K562 (cell line): ENCODE measurements around the gene SCAP. TPM values are rescaled to one million over a fixed set of nuclear protein-coding genes. Genes with fewer than 3 reads are reported as not detected.

ENCODE experiments used
- ATAC-seq: fragments of 200-7000 bp; cut with Tn5 transposase; 3 replicates; pipeline ENCODE4 v1.9.1; 2020; ENCODE audit warnings: moderate library complexity
- BruUV-seq: library from RNA; stranded (reverse); fragments of 400-500 nt; replicated peaks from 2 replicates; lab custom pipeline; 2021; lab: Mats Ljungman, UMichigan
- CTCF ChIA-PET: fragments of 300-600 bp; formaldehyde crosslinking; extraction: SDS; loops from one replicate; lab custom pipeline; 2021; ENCODE audit warnings: low intra/inter-chr PET ratio; lab: Yijun Ruan, JAX
- POLR2A ChIA-PET: fragments of 300-600, 350-650 bp; sonication (Branson Sonifier 250); formaldehyde crosslinking; extraction: SDS; loops from one replicate; lab custom pipeline; 2021; ENCODE audit warnings: antibody characterized with exemption, inconsistent platforms; lab: Yijun Ruan, JAX
- DNase-seq, 4 experiments: peaks; one replicate each; pipeline versions ENCODE4 v3.0.0 to v3.0.0-alpha.2; 2011 to 2018; ENCODE audit warnings: low spot score in 3 of 4, mixed read lengths in 3 of 4; ENCODE audit errors: extremely low read depth in 1 of 4
- FAIRE-seq: peaks from 2 replicates; lab custom pipeline; 2011; peaks lifted over from hg19 to GRCh38; lab: Jason Lieb, UNC
- H2AFZ ChIP-seq: 2 replicates; pipeline ENCODE4 v1.6.0; 2011; ENCODE audit warnings: low read depth, low read length, control low read depth, inconsistent platforms
- H3K27ac ChIP-seq: fragments of 200-600 bp; 3 replicates; pipeline ENCODE4 v1.8.0; 2011; ENCODE audit warnings: low read depth, mild to moderate bottlenecking, control low read depth, inconsistent platforms, low read length, moderate library complexity, mixed read lengths; ENCODE audit errors: extremely low read depth
- H3K27me3 ChIP-seq, 2 experiments: fragments of 300-600 bp in 1 of 2; 2 replicates in 1 of 2; 3 replicates in 1 of 2; pipeline versions ENCODE4 v1.6.0 to v1.8.0; 2011; ENCODE audit warnings: inconsistent platforms in 2 of 2, low read length in 2 of 2, mild to moderate bottlenecking in 1 of 2, mixed read lengths in 1 of 2, moderate library complexity in 1 of 2; ENCODE audit not compliant: control insufficient read depth in 2 of 2, insufficient read depth in 2 of 2
- H3K36me3 ChIP-seq: fragments of 300-600 bp; 3 replicates; pipeline ENCODE4 v1.8.0; 2011; ENCODE audit warnings: mild to moderate bottlenecking, low read length, inconsistent platforms; ENCODE audit not compliant: control insufficient read depth, insufficient read depth
- H3K4me1 ChIP-seq, 2 experiments: fragments of 200-600 bp in 1 of 2; replicated peaks in 1 of 2; 2 replicates in 1 of 2; 3 replicates in 1 of 2; pipeline versions ENCODE4 v1.5.1 to v1.8.0; 2011; ENCODE audit warnings: inconsistent platforms in 2 of 2, low read length in 2 of 2, mild to moderate bottlenecking in 1 of 2, mixed read lengths in 1 of 2, moderate library complexity in 1 of 2; ENCODE audit not compliant: control insufficient read depth in 2 of 2, insufficient read depth in 2 of 2
- H3K4me2 ChIP-seq: 2 replicates; pipeline ENCODE4 v1.6.1; 2011; ENCODE audit warnings: low read length, control low read depth, inconsistent platforms, mixed read lengths; ENCODE audit not compliant: insufficient read depth
- H3K4me3 ChIP-seq: fragments of 200-600 bp; sonication (generic), shearing (Covaris generic); 2 replicates; pipeline ENCODE4 v1.5.1; 2016; ENCODE audit warnings: control low read depth, inconsistent platforms
- H3K79me2 ChIP-seq: fragments of 200-600 bp; 3 replicates; pipeline ENCODE4 v1.8.0; 2011; ENCODE audit warnings: low read length, inconsistent platforms; ENCODE audit not compliant: control insufficient read depth, insufficient read depth
- H3K9ac ChIP-seq, 2 experiments: 2 replicates each; pipeline versions ENCODE4 v1.6.0 to v1.6.1; 2011; ENCODE audit warnings: low read depth in 2 of 2, low read length in 2 of 2, control low read depth in 1 of 2, inconsistent platforms in 1 of 2, mild to moderate bottlenecking in 1 of 2, mixed read lengths in 1 of 2; ENCODE audit not compliant: insufficient read depth in 1 of 2
- H3K9me1 ChIP-seq: one replicate; pipeline ENCODE4 v1.6.0; 2011; ENCODE audit warnings: inconsistent platforms, mild to moderate bottlenecking, low read length, moderate library complexity; ENCODE audit not compliant: control insufficient read depth, insufficient read depth
- H3K9me3 ChIP-seq: replicated peaks from 2 replicates; pipeline ENCODE4 v1.5.1; 2011; ENCODE audit warnings: low read depth, low read length, inconsistent platforms; ENCODE audit not compliant: control insufficient read depth, insufficient read depth
- H4K20me1 ChIP-seq: replicated peaks from 2 replicates; pipeline ENCODE4 v1.6.1; 2011; ENCODE audit warnings: low read length, inconsistent platforms, mixed read lengths; ENCODE audit not compliant: control insufficient read depth, insufficient read depth
- MXI1 ChIP-seq: IDR thresholded peaks from 2 replicates; pipeline ENCODE4 v1.6.1; 2011; ENCODE audit warnings: low read depth, mild to moderate bottlenecking, improper control_type of control experiment, low read length
- TCFL5 ChIP-seq: fragments of 250-450 bp; sonication (Bioruptor Pico); conservative IDR thresholded peaks from 2 replicates; pipeline ENCODE4 v1.6.1; 2021; ENCODE audit warnings: mild to moderate bottlenecking, moderate library complexity, matching md5 sums
- ZNF384 ChIP-seq: IDR thresholded peaks from 2 replicates; pipeline ENCODE4 v1.6.1; 2012; ENCODE audit warnings: low read depth, low read length, improper control_type of control experiment
- WGBS: fragments of 100-300 bp; shearing (Covaris generic); methylation state at CpG from one replicate; pipeline ENCODE4 v1.1.6; 2016; ENCODE audit warnings: low coverage, mixed read lengths; ENCODE audit not compliant: insufficient coverage; ENCODE audit errors: missing lambda C conversion rate; 5-methylcytosine and 5-hydroxymethylcytosine counted together
- in situ Hi-C: fragments of 300-500 bp; cut with MboI; formaldehyde crosslinking; loops from 4 replicates; pipeline ENCODE4 v1.15.0; 2018; ENCODE audit warnings: inconsistent platforms, mixed read lengths
- intact Hi-C: fragments of 100-400 bp; cut with micrococcal nuclease; formaldehyde crosslinking; loops from 2 replicates; pipeline ENCODE4 v1.14.2; 2022
- polyA plus RNA-seq, 8 experiments: library from polyadenylated mRNA; depleted of rRNA in 4 of 8; stranded (reverse) in 5 of 8; unstranded in 3 of 8; fragments of >200 nt; fragmentation: Nextera tagmentation in 2 of 8; fragmentation: Illumina TruSeq in 1 of 8; extraction: Ambion mirVana in 2 of 8; extraction: Trizol in 1 of 8; gene quantifications; 2 replicates each; pipeline versions ENCODE4 v1.2.1 to v1.2.3, GENCODE V29; 2011 to 2014; ENCODE audit warnings: inconsistent platforms in 1 of 8, missing spikeins in 1 of 8
- total RNA-seq, 7 experiments: library from RNA; depleted of rRNA in 6 of 7; stranded (reverse); fragments of >200 nt in 6 of 7; fragmentation: Illumina TruSeq in 2 of 7; extraction: Trizol in 2 of 7; gene quantifications; 2 replicates each; pipeline versions ENCODE4 v1.2.1 to v1.2.3, GENCODE V29; 2011 to 2021; ENCODE audit warnings: low replicate concordance in 1 of 7
- TF ChIP-seq, protein P1 (sequence below): IDR thresholded peaks from 2 replicates; pipeline ENCODE4 v1.6.1; 2012; ENCODE audit warnings: low read depth, low read length, improper control_type of control experiment, borderline replicate concordance

Gene SCAP
- total and polyA plus RNA-seq, 9 of the 15 experiments (the other 6 are each of a cell fraction or from before 2014, with no cell fraction given): 2.6 to 104 (median 37.8) TPM

DNA sequence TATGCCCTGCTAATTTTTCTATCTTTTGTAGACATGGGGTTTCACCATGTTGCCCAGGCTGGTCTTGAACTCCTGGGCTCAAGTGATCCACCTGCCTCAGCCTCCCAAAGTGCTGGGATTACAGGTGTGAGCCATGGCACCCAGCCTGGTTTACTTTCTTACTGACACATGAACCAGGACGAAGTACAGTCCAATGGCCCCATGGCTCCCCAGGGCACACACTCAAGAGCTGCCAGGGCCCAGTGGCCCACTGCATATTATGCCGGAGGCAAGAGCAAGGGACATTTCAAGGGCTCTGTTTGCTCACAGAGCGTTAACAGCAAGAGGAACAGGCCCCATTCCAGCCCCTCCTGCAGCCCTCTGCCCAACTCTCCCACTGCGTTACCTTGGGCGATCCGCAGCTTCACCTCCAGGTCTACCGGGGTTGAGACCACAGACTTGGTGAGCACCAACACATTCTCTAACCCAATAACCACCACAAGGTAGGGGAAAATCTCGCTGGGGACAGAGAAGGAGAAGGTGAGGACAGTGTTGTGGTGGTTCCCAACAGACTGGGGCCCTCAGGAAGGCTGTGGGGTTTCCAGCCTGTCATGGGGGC, 52.1 kb downstream of the SCAP start:
- intact Hi-C loops: loop anchor here (5.0 kb wide), 1 partner anchor 729 kb away; no protein-coding TSS in a partner anchor
- CTCF ChIA-PET: no interaction called here

More for the DNA sequence above, 52.1 kb downstream of the SCAP start:
- TF ChIP-seq MXI1 (no peak), TCFL5 (CRISPR knock-in tag) (no peak), ZNF384 (no peak)
- TF ChIP-seq, protein P1, sequence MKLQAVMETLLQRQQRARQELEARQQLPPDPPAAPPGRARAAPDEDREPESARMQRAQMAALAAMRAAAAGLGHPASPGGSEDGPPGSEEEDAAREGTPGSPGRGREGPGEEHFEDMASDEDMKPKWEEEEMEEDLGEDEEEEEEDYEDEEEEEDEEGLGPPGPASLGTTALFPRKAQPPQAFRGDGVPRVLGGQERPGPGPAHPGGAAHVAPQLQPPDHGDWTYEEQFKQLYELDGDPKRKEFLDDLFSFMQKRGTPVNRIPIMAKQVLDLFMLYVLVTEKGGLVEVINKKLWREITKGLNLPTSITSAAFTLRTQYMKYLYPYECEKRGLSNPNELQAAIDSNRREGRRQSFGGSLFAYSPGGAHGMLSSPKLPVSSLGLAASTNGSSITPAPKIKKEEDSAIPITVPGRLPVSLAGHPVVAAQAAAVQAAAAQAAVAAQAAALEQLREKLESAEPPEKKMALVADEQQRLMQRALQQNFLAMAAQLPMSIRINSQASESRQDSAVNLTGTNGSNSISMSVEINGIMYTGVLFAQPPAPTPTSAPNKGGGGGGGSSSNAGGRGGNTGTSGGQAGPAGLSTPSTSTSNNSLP: no peak
- no peaks in the 10 kb centered on the region for H3K9me3 ChIP-seq
- no peaks in the 10 kb centered on the region for H3K27me3 ChIP-seq
- 88% methylated on average over 8 of the region's 8 CpGs for WGBS
- in situ Hi-C loops: loop anchor here (5.0 kb wide), 2 partner anchors 89 to 364 kb away; partner anchors contain the start of gene ELP6
- POLR2A ChIA-PET: interaction anchor here (0.6 to 1.6 kb wide), 4 partner anchors 8 to 340 kb away, joined by 3 to 6 read pairs (median 4); no protein-coding TSS in a partner anchor
- DNase-seq (no peak), ATAC-seq (no peak), FAIRE-seq (no peak)
- peaks cover 6 to 37% of the 10 kb centered on the region in 2 experiments; a peak in 3 of 5 replicates for H3K4me1 ChIP-seq
- peaks cover 4% of the 10 kb centered on the region; the same call in 1 of the 2 replicates for H4K20me1 ChIP-seq
- H3K27ac ChIP-seq: no peak overlapping the region
- no peaks in the 10 kb centered on the region; the same call in 2 of the 3 replicates for H3K79me2 ChIP-seq
- no peak overlapping the region for H3K4me3 ChIP-seq
- H2AFZ ChIP-seq: no peak overlapping the region
- H3K9ac ChIP-seq: peak overlapping the region in 1 of 2 experiments; percentile 73; a peak in 2 of 4 replicates
- no peaks in the 10 kb centered on the region for H3K9me1 ChIP-seq
- H3K36me3 ChIP-seq: peaks cover 87% of the 10 kb centered on the region
- no peak overlapping the region for H3K4me2 ChIP-seq
- BruUV-seq: no TSS peak
